ENCODE measurements around the gene TARBP1.

DNA sequence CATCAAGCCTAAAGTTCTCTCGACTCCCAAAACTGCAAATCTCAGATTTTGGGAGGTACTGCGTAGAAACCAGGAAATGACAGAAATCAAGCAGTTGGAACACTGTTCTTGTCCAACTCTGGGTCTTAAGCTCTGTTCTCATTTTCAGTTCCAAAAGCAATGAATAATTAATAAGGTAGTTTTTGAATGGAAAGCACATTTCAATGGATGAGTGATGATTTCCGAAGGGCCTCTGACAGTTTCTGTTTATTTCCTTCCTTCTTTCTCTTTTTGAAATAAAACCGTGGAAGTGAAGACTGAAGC, 20.9 kb upstream of the TARBP1 start:
- TF ChIP-seq, protein P1, sequence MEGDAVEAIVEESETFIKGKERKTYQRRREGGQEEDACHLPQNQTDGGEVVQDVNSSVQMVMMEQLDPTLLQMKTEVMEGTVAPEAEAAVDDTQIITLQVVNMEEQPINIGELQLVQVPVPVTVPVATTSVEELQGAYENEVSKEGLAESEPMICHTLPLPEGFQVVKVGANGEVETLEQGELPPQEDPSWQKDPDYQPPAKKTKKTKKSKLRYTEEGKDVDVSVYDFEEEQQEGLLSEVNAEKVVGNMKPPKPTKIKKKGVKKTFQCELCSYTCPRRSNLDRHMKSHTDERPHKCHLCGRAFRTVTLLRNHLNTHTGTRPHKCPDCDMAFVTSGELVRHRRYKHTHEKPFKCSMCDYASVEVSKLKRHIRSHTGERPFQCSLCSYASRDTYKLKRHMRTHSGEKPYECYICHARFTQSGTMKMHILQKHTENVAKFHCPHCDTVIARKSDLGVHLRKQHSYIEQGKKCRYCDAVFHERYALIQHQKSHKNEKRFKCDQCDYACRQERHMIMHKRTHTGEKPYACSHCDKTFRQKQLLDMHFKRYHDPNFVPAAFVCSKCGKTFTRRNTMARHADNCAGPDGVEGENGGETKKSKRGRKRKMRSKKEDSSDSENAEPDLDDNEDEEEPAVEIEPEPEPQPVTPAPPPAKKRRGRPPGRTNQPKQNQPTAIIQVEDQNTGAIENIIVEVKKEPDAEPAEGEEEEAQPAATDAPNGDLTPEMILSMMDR (conservative IDR thresholded peaks at IDR 0.05; ENCODE audit: low read length) = no peak
- no peak for TF ChIP-seq EZH2phosphoT487 (IDR thresholded peaks at IDR 0.05; ENCODE audit: borderline replicate concordance, low read depth, low read length)

Data from OCI-LY7 (cell line).